Activated gamma-delta T cell treated with anti-CD3 and anti-CD28 coated beads, Interleukin-2, amount 50 U/mL, for 16 hours (primary cell): ENCODE data around the gene ZIK1.

Experiments used
- DNase-seq: peaks from one replicate; pipeline ENCODE4 v3.0.0-alpha.2; 2020; ENCODE audit warnings: low read depth

ZIK1 gene

GRCh38 chr19:57583521-57584416 lies at the start of gene ZIK1:
TSS of gene ZIK1 (plus strand) at chr19:57584145. CDS start at chr19:57584357, 212 bp downstream.
- peak; percentile 80 for DNase-seq

GRCh38 chr19:57537953-57538547 lies 45.9 kb upstream of the ZIK1 start:
- no peak for DNase-seq

- no peak for DNase-seq
These were observed 37.4 kb upstream of the ZIK1 start for GRCh38 chr19:57546513-57546912.

- DNase-seq = no peak
These were observed 31.5 kb upstream of the ZIK1 start for GRCh38 chr19:57552432-57552831.

GRCh38 chr19:57557659-57558058 lies 26.3 kb upstream of the ZIK1 start:
- DNase-seq = no peak

- no peak for DNase-seq
These were observed 25.4 kb upstream of the ZIK1 start for GRCh38 chr19:57558525-57558924.

GRCh38 chr19:57559008-57559403 lies 24.9 kb upstream of the ZIK1 start:
- no peak for DNase-seq

GRCh38 chr19:57559404-57560025 lies 24.4 kb upstream of the ZIK1 start, which contains the start of gene ZNF550:
TSS of gene ZNF550 (minus strand) at chr19:57559863. CDS start at chr19:57559682, 181 bp downstream.
- DNase-seq = peak; percentile 83

GRCh38 chr19:57560049-57560491 lies 23.9 kb upstream of the ZIK1 start:
- DNase-seq = no peak

- no peak for DNase-seq
These were observed 20.4 kb upstream of the ZIK1 start for GRCh38 chr19:57563547-57563946.

- no peak for DNase-seq
These were observed 17.3 kb upstream of the ZIK1 start for GRCh38 chr19:57566396-57567265.

GRCh38 chr19:57570707-57571106 lies 13.2 kb upstream of the ZIK1 start:
- no peak for DNase-seq

- DNase-seq = no peak
These were observed 11.5 kb upstream of the ZIK1 start for GRCh38 chr19:57572415-57572947.

- DNase-seq = no peak
These were observed 7.3 kb upstream of the ZIK1 start for GRCh38 chr19:57576661-57577060.

- peak; percentile 92 for DNase-seq
These were observed 5.3 kb upstream of the ZIK1 start, which contains the start of gene ZNF416 for GRCh38 chr19:57578487-57579205. TSS of gene ZNF416 (minus strand) at chr19:57578911. CDS start at chr19:57578704, 207 bp downstream.

- no peak for DNase-seq
These were observed 833 bp upstream of the ZIK1 start for GRCh38 chr19:57583104-57583520.

- no peak for DNase-seq
These were observed 3.6 kb downstream of the ZIK1 start for GRCh38 chr19:57587529-57587928.

- no peak for DNase-seq
These were observed 15.4 kb downstream of the ZIK1 start for GRCh38 chr19:57599377-57599760.

- peak; percentile 80 for DNase-seq
These were observed 15.9 kb downstream of the ZIK1 start, which contains the start of gene ZNF530 for GRCh38 chr19:57599761-57600383. TSS of gene ZNF530 (plus strand) at chr19:57599885. CDS start at chr19:57604346, 4,461 bp downstream.

- DNase-seq = no peak
These were observed 23.0 kb downstream of the ZIK1 start for GRCh38 chr19:57606931-57607330.
